HG03095 (cell line): ENCODE measurements around the gene THADA.
A peak's percentile ranks its signal among the peaks of the same experiment; 100 is the strongest.
"Not testable (repeated sequence)": the region's sequence is repeated elsewhere in the genome, so short reads cannot be mapped to it uniquely, and the experiment has no call there.

ENCODE experiments used
- ATAC-seq: cut with Tn5 transposase; IDR thresholded peaks from one replicate; pipeline ENCODE4 v1.9.1; 2021; ENCODE audit warnings: moderate library complexity; ENCODE audit not compliant: unreplicated experiment

The THADA gene

DNA sequence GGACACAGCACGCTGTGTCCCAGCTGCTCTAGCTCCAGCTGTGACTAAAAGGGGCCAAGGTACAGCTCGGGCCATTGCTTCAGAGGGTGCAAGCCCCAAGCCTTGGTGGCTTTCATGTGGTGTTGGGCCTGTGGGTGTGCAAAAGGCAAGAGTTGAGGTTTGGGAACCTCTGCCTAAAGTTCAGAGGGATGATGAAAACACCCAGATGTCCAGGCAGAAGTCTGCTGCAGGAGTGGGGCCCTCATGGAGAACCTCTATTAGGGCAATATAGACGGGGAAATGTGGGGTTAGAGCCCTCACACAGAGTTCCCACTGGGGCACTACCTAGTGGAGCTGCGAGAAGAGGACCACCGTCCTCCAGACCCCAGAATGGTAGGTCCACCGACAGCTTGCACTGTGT is 311.5 kb downstream of the THADA start:
- ATAC-seq, result not testable (repeated sequence)

- no peak for ATAC-seq
Measured at GRCh38 chr2:43280994-43281393, 314.8 kb downstream of the THADA start.

DNA sequence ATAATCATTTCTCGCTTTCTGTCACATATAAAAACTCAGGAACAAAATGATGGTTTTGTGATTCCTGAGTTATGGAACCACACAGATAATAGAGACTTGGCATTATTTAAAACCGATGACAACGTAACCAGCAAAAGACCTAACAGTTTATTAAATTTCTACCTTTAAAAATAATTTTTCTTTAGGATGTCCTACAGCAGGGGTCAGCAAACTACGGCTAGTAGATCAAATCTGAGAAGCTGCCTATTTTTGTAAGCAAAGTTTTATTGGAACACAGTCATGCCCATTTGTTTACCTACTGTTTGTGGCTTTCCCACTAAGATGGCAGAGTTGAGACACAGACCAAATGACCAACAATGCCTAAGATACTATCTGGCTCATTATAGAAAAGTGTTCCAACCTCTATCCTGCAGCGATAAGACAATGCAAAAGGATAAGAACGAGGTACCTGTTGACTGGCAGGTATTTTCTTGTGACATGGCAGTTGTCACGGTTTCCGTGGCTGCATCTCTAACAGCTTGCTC is 316.5 kb downstream of the THADA start:
- ATAC-seq, result no peak

DNA sequence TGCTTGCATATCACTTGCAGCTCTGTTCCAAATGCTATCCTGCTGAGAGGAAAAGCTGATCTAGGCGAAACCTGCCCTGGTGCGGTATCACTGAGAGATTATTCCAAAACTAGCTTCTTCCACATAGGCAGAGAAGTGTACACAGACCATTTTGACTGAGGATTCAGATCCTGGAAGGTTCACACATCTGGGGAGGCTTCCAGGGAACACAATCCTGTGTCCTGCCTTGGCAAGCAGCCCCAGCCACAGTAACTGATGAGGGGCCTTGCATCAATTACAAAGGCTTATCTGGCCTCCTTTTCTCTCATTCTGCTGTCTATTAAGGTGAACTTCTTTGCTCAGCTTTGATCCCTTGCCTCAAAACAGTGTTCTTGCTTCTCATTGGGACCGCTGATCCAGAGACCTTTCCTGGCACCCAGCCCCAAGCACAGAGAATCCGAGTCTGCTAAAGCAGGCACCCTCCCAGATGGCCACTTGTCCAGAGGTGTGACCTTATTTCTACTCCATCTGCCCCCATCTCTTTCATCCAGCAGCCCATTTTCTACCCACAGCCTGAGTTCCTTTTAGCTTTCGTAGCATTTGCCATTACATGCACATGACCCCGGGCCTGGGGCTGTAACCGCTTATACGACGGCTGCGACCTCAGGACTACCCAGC is 317.1 kb downstream of the THADA start:
- no peak for ATAC-seq

DNA sequence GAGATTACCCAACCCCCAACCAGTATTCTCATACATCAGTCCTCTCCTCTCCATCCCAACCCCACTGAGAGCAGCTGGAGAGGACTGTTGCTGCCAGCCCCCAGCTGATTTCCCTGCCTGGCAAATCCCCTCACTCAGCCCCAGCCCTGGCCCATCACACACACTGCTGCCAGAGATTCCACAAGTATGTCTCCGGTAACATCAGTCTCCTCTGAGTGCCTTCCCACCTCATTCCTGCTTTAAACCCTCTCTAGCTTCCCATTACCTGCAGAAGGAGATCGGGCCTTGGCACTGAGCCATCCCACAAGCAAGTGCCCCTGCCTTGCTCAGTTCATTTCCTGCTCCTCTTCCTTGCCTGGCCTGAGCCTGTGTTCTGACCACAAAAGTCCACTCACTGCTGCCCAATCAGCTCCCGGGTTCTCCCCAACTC is 318.9 kb downstream of the THADA start:
- ATAC-seq, result no peak

GRCh38 chr2:43276266-43276941 is 319.4 kb downstream of the THADA start:
- no peak for ATAC-seq

- ATAC-seq, result no peak
Measured at GRCh38 chr2:43274721-43275120, 321.1 kb downstream of the THADA start.

DNA sequence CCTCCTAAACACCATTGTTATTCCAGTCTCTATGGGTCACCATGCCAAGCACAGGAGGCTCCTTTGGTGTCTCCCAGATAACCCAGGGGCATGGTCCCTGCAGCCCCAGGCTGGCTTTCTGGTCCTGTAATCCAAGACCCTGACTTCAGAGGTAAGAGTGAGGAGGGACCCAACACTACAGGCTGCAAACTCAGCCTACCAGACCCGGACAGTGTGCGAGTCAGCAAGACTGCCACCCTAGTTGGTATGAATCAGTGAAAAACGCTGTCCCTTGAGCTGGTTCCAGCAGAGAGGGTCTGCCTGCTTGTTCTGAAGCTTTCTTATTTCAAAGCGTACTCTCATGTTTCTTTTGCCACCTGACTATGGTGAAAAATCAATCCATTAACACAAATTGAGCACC is 321.8 kb downstream of the THADA start:
- ATAC-seq, result no peak

DNA sequence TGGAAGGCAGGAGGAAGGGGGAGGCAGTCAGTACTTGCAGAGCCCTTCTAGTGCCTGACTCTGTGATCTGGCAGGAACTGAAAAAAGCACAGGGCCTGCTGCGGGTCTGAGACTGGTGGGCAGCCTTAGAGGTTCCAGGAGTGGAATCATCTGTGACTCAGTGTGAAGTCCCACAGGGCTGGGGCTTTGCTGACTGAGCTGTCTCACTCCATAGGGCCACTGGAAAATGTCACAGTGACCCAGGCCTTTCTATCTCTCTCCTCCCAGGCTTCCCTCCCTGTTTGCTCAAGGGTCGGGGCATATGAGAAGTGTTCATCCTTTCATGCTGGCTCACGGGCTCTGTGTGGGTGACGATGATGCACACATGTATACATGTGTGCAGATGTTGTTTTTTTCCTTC is 322.3 kb downstream of the THADA start:
- peak; percentile 71 for ATAC-seq

- ATAC-seq, result no peak
Measured at GRCh38 chr2:43270930-43271615, 324.8 kb downstream of the THADA start.

DNA sequence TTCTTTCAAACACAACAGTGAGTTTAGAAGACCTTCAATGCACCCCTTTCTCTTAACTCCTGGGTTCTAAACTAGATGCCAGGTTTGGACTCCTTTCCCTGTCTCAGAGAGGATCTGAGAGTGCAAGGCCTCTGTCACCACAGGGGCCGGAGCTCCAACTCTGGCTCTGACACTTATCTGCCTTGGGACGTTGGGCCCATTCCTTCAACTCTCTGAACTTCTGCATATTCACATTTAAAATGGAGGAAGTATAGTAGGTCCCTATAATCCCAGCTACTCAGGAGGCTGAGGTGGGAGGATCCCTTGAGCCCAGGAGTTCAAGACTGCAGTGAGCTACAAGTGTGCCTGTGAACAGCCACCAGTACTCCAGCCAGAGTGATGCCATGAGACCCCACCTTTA is 325.4 kb downstream of the THADA start:
- ATAC-seq, result no peak

DNA sequence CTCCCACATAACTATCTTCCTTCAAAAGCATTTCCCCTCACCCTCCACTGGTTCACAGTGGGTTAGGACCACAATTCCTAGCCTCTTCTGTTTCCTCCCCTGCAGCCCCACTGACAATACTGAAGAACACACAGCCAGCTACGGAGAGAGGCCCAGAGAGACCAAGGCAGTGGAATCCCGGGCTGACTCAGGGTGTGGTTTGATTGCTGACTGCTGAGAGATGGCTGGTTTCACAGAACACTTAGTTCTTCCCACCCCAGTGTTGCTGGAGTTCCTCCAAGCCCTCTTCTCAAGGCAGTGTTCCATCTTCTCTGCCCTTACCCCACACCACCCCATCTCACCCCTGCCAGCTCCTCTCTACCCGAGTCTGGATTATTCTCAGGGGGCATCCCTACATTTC is 326.1 kb downstream of the THADA start:
- ATAC-seq, result no peak

DNA sequence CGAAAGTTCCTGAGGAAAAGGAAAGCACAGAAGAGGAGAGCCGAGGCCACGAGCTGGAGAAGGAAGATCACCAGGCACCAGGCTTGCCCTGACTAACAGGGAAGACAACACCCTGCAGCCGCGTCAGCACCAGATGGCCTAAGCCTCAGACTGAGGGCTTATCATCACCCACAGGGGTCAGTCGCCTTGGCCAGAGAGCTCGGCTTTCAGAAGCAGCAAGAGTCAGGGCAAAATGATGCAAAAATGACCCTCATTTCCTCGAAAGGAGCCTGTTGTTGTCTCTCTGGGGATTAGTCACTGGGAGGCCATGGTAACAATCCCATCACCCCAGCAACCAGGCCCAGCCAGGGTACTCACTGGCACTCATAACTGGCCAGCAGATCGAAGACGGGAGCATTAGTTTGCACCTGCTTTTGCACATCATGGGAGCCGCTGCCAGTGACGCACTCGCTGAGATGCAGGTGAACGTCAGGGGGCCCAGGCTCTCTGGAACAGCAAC is 326.7 kb downstream of the THADA start:
- no peak for ATAC-seq

GRCh38 chr2:43268066-43268953 is 327.5 kb downstream of the THADA start:
- ATAC-seq, result no peak

GRCh38 chr2:43267381-43267780 is 328.5 kb downstream of the THADA start:
- no peak for ATAC-seq

DNA sequence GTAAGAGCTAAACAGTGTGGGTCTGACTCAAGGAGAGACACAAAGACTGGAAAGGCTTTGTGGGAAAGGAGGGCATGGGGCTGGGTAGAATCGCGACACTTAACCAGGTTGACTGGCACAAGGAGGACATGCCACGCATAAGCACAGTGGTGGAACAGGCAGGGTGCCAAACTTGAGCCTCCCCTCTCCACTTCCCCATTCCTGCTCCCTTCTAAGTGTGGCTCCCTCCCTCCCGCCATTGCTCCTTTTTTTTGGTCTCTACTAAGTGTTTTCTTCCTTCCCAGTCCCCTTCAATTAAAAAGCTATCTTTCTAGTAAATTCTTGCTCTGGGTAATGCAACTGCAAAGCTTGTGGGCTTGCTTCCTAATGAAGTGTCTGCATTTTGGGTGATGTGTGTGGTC is 329.1 kb downstream of the THADA start:
- ATAC-seq, result no peak

DNA sequence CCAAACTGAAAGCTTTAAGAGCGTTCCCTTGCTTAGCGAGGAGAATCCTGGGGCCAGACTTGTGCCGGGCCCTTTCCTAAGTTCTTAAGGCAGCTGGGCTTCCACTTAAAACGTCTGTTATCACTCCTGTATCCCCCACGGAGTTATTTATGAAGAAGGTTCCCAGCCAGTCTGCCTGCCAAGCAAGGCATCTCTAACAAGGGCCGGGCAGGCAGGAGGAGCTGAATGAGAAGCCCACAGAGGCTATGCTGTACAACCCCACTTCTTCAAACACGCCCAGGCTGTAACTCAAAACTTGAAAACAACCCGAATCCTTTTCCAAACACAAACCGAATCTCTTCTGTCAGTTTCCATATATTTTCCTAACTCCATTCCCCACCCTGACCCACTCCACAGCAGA is 330.4 kb downstream of the THADA start:
- ATAC-seq, result no peak

GRCh38 chr2:43265001-43265400 is 330.8 kb downstream of the THADA start:
- ATAC-seq, result no peak

- no peak for ATAC-seq
Measured at GRCh38 chr2:43262951-43263350, 332.9 kb downstream of the THADA start.

GRCh38 chr2:43262239-43262638 is 333.6 kb downstream of the THADA start:
- no peak for ATAC-seq

DNA sequence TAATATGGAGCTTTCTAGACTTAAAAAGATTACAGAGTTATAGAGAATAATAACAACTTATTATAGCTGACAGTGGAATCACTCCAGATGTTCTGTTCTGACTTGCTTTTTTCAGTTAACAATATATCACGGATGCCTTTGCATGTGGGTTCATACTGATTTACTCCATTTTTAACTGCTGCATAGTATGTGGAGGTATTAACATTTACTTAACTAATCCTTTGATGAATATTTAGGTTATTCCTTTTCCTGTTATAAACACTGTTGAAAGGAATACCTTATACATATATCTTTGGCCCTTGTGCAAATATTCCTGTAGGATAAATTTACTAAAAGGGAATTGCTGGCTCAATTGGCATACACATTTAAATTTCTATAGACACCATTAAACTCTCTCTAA is 336.3 kb downstream of the THADA start:
- no peak for ATAC-seq
